NCI-H345 (cell line): ENCODE data around the gene INPP5A.
"Not testable (repeated sequence)": the region's sequence is repeated elsewhere in the genome, so short reads cannot be mapped to it uniquely, and the experiment has no call there.

ENCODE experiments used
- DNase-seq: peaks from one replicate; lab custom pipeline; 2025; lab: John Stamatoyannopoulos, UW

INPP5A gene

GRCh38 chr10:132677096-132677472, 139.5 kb downstream of the INPP5A start:
- no peak for DNase-seq

- DNase-seq = no peak
Observed at GRCh38 chr10:132677473-132678227, 140.1 kb downstream of the INPP5A start.

DNA sequence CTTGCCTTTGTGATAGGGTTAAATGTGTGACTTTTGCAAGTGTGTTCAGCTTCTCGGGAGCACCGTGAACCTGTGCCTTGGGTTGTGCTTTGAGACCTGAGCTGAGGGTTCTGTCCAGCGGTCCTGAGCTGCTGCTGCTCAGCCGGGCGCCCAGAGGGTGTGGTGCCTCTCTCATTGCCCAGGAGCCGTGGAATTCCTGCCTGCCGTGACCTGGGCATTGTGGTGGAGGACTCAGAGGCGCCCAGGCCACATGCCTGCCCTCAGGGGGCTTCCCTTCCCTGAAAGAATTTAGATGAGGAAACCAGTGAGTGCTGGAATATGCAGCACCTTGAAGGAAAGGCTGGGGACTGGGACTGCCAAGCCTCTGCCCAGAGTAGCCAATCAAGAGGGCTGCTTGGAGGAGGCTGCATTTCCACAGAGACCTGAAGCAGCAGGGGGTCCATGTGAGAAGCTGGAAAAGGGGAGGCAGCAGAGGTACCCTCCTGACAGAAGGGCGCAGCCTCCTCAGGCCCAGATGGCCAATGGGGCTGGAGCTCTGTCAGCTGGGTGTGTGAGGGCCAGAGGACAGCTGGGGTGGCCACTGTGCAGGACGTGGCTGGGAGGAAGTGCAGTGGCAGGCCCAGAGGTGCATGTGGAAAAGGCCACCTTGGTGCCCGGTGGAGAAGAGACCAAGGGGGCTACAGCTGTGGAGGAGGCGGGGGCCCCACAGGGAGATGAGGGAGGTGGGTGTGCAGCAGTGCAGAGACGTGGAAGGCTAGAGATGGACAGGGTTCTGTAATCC, 141.0 kb downstream of the INPP5A start:
- DNase-seq = no peak

DNA sequence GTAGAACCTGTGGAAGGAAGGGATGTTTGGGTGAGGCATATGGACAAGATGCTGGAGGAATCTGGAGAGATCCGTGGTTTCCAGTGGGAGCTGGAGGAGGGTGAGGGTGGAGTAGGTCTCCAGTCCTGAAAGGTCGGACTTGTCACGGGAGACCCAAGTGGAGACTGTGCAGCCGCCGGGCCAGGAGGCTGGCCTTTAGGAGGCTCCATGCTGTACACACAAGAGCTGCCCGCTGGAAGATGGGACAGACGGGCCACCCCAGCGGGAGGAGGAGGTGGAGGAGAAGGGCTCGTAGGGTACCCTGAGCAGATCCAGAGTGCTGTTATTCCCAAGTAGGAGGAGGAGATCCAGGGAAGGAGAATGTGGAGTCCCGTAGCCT, 141.6 kb downstream of the INPP5A start:
- no peak for DNase-seq

DNA sequence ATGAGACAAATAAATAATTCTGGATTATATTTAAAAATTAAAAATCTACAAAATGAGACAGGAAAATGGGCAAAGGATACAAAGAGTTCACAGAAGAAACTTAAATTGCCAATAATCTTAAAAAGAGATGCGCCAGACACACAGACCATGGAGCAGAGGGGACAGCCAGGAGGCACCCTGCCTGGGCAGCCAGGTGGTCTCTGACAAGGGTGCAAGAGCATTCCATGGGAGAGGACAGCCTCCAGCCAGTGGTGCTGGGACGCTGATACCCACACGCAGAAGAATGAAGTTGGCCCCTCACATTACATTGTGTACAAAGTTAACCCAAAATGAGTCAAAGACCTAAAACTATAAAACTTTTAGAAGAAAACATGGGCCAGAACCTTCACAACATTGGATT, 142.1 kb downstream of the INPP5A start:
- no peak for DNase-seq

- not testable (repeated sequence) for DNase-seq
Observed at GRCh38 chr10:132680741-132681140, 143.2 kb downstream of the INPP5A start.

DNA sequence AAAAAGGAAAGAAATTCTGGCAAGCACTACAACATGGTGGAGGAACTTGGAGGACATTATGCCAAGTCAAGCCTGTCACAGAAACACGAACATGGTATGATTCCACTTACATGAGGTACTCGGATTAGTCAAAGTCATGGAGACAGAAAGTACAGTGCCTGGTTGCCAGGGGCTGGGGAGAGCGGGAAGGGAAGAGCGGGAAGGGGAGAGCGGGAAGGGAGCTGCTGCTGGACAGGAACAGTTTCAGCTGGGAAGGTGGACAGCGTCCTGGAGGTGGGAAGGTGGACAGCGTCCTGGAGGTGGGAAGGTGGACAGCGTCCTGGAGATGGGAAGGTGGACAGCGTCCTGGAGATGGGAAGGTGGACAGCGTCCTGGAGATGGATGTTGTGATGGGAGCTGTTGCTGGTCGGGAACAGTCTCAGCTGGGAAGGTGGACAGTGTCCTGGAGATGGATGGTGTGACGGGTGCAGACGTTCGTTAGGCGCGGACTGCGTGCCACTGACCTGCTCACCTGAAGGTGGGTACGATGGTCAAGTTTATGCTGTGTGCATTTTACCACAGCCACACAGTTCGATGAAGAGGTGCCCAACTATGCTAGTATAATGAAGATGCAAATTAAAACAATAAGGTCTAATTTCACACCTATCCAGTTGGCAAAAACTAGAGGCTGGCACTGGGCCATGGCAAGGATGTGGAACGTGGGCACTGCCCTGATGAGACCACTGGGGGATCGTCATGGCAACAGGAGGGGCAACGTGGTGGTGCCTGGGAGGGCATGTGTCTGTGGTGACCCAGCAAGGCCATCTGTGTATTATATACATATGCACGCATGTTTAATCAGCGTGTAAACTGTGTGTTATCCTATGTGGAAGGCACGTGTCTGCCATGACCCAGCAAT, 144.5 kb downstream of the INPP5A start:
- no peak for DNase-seq

- no peak for DNase-seq
Observed at GRCh38 chr10:132684164-132684891, 146.7 kb downstream of the INPP5A start.

DNA sequence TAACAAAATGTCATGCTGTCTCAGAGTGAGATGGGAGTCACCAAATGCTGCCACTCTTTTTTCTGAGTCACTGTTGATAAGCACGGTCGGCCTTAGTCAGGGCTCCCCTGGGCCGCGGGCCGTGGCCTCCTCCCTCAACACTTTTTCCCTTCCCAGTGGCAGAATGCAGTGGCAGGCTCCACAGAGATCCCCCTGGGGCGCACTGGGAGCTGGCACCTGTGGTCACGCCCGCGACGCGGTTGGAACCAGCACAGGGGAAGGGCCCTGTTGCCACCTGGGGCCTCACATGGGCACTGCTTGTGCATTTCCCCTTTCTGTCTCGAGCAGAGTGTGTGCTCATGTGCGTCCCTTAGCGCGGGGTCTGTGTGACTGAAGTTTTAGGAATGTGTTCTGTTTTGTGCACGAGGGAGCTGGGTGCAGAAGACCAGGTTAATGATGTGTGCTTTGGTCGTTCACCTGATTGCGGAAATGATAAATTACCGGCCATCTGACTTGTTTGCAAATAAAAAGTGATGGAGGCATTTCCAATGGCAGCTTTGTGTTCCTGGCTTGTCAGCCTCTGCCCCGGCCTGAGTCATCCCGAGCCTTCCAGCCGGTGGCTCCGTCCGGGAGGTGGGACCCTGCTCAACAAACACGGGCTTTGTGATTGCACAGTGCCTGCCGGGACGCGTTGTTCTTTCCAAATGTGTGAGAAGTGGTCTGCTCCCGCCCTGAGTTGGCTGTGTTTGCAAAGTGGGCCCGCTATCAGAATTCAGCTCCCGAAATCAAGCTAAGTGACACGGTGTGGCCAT, 147.7 kb downstream of the INPP5A start:
- no peak for DNase-seq

GRCh38 chr10:132685921-132686680, 148.5 kb downstream of the INPP5A start:
- DNase-seq = no peak

- no peak for DNase-seq
Observed at GRCh38 chr10:132687181-132687892, 149.8 kb downstream of the INPP5A start.

DNA sequence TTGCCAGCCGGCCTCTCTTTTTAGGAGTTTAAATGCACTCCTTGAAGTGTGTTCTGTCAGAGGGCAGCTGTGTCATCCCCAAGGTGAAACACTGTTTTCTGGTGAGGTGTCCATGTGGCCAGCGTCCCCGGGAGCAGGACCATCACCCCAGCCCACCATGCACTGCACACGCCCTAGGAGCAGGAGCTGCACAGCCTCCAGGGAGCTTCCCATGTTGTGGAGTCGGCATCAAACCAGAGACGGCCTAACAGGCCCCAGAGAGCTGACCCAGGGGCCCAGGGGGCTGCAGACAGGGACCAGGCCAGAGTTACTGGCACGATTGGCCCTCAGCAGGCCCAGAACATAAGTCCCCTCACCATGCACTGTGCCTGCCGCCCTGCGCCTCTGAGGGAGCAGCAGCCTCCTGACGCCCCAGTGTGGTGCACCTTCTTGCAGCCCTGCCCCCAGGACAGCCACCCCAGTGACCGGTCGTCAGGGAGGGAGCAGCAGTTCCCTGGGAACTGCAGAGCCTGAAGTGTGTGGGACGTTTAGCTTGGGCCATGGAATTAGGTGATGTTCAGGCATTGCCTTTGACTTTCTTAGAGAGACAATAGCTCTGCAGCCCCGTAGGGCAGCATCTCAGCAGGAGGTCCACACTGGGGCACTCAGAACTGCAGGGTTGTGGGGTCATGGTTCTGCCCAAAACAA, 150.4 kb downstream of the INPP5A start:
- DNase-seq = no peak

DNA sequence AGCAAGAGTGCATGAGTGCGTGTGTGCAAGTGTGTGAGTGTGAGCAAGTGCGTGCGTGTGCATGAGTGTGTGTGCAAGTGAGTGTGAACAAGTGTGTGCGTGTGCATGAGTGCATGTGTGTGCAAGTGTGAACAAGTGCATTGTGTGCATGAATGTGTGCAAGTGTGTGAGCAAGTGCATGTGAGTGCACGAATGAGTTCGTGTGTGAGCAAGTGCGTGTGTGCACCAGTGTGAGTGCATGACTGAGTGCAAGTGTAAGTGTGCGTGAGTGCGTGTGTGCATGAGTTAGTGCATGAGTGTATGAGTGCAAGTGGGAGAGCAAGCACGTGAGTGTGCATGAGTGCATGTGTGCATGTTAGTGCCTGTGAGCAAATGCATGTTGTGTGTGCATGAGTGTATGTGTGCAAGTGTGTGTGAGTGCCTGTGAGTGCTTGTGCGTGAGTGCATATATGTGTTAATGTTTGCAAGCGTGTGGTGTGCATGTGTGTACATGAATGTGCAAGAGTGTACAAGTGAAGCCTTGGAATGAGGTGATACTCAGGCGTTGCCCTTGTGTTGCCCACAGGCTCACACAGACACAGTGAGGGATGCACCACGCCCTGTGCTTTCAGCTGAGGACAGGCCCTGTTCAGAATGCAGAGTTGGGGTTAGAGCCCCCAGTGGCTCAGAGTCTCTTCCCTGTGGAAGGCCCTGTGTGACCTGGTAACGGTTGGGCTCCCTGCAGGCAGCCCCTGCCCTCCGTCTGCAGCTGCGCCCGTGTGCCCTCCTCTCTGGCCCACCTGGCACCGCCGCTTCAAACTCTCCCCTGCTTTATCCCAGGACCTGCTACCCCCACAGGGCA, 151.2 kb downstream of the INPP5A start:
- DNase-seq = no peak

- no peak for DNase-seq
Observed at GRCh38 chr10:132689721-132690360, 152.3 kb downstream of the INPP5A start.

DNA sequence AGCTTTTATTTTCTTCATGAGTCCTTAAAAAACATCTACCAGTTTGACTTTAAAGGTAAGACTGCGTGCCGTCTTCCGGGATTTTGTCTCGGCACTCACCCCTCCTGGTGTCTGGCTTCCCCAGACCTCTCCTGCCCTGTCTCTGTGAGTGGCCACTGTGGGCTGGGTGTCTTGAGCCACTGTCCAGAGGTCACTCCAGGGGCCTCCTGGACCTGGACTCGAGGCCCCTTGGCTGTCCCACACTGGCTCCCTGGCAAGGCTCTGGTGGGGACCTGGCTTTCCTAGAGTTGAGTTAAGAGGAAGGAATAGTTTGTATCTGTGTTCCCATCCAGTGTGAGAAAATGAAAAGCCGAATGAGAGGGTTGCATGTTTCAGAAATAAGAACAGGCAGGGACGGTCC, 152.8 kb downstream of the INPP5A start:
- DNase-seq = no peak

- no peak for DNase-seq
Observed at GRCh38 chr10:132690821-132691610, 153.4 kb downstream of the INPP5A start.

DNA sequence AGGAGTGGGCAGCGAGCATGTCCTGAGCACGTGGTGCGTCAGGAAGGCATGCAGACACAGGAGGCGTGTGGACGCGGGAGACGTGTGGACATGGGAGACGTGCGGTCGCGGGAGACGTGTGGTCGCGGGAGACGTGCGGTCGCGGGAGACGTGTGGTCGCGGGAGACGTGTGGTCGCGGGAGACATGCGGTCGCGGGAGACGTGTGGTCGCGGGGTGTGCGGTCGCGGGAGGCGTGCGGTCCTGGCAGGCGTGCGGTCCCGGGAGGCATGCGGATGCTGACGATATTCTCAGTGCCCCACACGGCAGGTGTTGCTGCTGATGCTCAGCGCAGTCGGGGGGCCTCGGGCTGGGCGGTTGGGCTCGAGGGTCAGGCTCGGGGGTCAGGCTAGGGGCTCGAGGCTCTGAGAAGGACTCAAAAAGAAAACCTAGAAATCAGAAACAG, 154.1 kb downstream of the INPP5A start:
- DNase-seq = no peak
